Erythroblast (primary cell): ENCODE results near the gene ADAMTS9.

ENCODE experiments used
- DNase-seq, 2 experiments: peaks; one replicate each; lab custom pipeline; 2025; lab: John Stamatoyannopoulos, UW
- GATA1 ChIP-seq: IDR thresholded peaks from 2 replicates; pipeline ENCODE4 v1.6.1; 2011; ENCODE audit warnings: low read depth, mild to moderate bottlenecking, control low read depth, low read length, moderate library complexity
- POLR2A ChIP-seq: IDR thresholded peaks from 2 replicates; pipeline ENCODE4 v1.6.1; 2011; ENCODE audit warnings: mild to moderate bottlenecking, low read length

ADAMTS9 gene

DNA sequence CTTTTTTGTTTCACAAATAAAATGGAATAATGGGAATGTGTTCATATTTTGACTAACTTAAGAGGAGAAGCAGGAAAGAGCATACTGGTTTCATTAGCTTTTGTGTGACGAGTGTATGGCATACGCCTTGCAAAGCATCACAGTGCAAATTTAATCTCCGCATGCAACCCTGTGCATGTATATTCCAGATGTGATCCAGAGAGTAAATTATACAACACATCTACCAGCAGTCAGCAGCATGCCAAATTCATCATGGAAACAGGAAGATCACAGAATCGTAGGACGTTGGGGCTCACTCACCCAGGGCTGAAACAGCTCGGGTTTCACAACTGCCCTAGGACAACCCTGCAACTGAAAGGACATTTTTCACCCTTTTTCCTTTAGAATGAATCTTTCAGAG lies 53.4 kb downstream of the ADAMTS9 start:
- TF ChIP-seq GATA1 = no peak
- TF ChIP-seq POLR2A = no peak
- no peak for DNase-seq

DNA sequence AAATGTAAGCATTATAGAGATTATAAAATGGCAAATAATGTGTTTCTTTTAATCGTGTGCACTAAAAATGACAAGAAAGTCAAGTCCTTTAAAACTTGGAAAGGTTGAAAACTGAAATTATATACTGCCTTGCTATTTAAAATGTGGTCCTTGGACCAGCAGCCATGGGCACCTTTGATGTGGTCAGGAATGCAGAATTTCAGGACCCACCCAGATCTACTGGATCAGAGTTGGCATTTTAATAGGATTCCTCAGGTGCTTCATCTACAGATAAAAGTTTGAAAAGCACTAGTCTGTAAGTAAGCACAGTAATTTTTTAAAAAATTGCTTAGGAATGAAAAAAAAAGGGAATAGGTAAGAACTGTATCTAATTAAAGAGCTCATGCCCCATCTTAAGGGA lies 55.8 kb downstream of the ADAMTS9 start:
- TF ChIP-seq GATA1 (no peak), POLR2A (no peak)
- no peak for DNase-seq

DNA sequence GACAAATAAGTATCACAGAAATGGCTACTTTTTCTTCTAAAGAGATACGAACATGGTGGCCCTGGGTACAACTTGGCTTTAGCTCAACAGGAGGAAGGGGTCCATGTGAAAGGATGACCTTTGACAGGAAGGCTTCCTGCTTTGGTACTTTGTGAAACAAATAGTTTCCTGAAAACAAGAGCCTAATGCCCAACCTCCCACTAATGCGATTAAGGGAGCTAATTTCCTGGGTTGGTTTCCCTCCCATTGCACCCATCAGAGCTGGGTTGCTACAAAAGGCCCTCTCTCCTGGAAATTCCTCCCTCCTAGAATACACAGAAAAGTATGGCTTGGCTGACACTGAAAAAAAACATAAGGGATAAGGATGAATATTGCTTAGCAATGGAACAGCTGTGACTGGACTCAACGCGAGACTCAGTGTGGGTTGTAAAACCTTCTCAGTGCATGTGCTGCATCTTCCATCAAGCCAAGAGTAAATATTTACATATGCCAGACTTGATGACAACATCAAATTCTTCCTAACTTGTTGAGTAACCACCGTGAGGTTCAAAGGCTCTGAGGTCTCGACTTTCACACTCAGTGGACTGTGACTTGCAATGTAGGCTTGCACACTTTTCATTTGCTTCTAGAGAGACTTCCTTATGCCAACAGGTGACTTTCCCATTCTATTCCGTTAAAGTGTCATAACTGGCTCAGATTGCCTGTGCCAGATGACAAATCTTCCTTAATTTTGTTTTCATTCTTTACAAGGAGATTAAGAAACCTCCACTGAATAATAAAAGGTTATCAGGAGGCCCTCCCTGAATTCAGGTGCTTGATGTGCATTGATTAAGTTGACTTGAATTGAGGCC lies 60.1 kb downstream of the ADAMTS9 start:
- TF ChIP-seq GATA1 (no peak), POLR2A (no peak)
- no peak for DNase-seq

GRCh38 chr3:64627042-64627441 lies 60.8 kb downstream of the ADAMTS9 start:
- TF ChIP-seq POLR2A = no peak
- TF ChIP-seq GATA1 = no peak

GRCh38 chr3:64625381-64625780 lies 62.4 kb downstream of the ADAMTS9 start:
- DNase-seq = no peak
- TF ChIP-seq POLR2A = no peak
- no peak for TF ChIP-seq GATA1

More at GRCh38 chr3:64627042-64627441, 60.8 kb downstream of the ADAMTS9 start:
- no peak for DNase-seq

DNA sequence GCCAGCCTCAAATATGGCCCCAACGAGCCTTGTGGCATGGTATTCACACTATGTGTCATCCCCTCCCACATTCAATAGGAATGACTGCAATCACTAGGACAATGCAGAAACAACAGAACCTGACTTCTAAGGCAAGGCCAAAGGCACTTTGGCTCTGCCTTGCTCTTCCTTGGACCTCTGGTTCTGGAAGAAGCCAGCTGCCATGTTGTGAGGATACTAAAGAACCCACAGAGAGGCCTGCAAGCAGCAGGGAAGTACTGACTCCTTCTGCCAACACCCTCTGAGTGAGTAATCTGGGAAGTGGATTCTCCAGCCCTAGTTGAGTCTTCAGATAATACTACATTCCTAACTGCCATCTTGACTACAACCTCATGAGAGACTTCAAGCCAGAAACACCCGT lies 64.7 kb downstream of the ADAMTS9 start:
- DNase-seq = no peak
- TF ChIP-seq GATA1 = no peak
- no peak for TF ChIP-seq POLR2A

GRCh38 chr3:64621726-64622395 lies 65.9 kb downstream of the ADAMTS9 start:
- no peak for TF ChIP-seq POLR2A
- TF ChIP-seq GATA1 = no peak

GRCh38 chr3:64621275-64621674 lies 66.5 kb downstream of the ADAMTS9 start:
- DNase-seq = no peak
- no peak for TF ChIP-seq GATA1
- TF ChIP-seq POLR2A = no peak

More at GRCh38 chr3:64621726-64622395, 65.9 kb downstream of the ADAMTS9 start:
- DNase-seq = no peak

- TF ChIP-seq GATA1 = no peak
- TF ChIP-seq POLR2A = no peak
Observed at GRCh38 chr3:64620020-64620419, 67.8 kb downstream of the ADAMTS9 start.

DNA sequence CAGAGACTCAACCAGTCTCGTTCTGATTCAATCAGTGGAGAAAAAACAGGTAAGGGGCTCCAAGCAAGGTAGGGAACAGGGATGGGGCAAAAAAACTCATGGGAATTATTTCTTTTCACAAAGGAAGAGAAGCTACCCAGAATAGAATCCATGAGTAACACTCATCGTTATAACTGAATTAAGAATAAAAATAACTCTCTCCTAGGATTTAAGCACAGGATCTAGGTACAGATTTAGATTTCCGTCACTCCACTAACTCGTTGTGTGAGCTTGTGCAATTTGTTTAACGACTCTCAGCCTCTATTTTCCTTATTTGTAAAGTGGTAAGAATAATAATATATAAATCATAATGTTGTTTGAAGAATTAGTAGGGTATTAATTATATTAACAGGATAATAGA lies 68.6 kb downstream of the ADAMTS9 start:
- TF ChIP-seq GATA1 (no peak), POLR2A (no peak)
- DNase-seq = no peak

More at GRCh38 chr3:64620020-64620419, 67.8 kb downstream of the ADAMTS9 start:
- DNase-seq = no peak

DNA sequence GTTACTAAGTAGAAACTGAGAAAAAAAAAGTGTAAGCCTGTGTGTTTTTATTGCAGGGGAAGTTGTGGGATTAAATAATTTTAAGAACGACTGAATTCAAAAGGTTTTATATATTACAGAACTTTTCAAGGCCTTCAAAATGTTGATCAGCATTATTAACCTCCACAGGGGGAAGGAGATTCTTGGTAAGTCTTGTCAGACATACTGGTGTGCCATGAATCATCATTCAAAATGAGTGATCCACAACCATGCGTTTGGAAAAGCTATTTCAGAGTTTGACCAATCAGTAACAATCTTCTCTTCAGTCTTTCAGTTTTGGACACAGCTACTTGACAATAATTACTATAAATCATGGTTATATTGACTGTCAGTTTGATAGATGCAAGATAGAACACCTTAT lies 70.2 kb downstream of the ADAMTS9 start:
- no peak for TF ChIP-seq GATA1
- no peak for TF ChIP-seq POLR2A
- no peak for DNase-seq

- no peak for DNase-seq
- TF ChIP-seq POLR2A (no peak), GATA1 (no peak)
Observed at GRCh38 chr3:64616953-64617352, 70.8 kb downstream of the ADAMTS9 start.

GRCh38 chr3:64612916-64613526 lies 74.8 kb downstream of the ADAMTS9 start:
- TF ChIP-seq GATA1 (no peak), POLR2A (no peak)

More at GRCh38 chr3:64612916-64613526, 74.8 kb downstream of the ADAMTS9 start:
- no peak for DNase-seq
